GM18870 (cell line): ENCODE measurements around the gene CDCA3.
"Not testable (repeated sequence)": the region's sequence is repeated elsewhere in the genome, so short reads cannot be mapped to it uniquely, and the experiment has no call there.

ENCODE experiments used
- ATAC-seq: cut with Tn5 transposase; IDR thresholded peaks from one replicate; pipeline ENCODE4 v1.9.1; 2021; ENCODE audit warnings: moderate library complexity; ENCODE audit not compliant: unreplicated experiment

The CDCA3 gene

DNA sequence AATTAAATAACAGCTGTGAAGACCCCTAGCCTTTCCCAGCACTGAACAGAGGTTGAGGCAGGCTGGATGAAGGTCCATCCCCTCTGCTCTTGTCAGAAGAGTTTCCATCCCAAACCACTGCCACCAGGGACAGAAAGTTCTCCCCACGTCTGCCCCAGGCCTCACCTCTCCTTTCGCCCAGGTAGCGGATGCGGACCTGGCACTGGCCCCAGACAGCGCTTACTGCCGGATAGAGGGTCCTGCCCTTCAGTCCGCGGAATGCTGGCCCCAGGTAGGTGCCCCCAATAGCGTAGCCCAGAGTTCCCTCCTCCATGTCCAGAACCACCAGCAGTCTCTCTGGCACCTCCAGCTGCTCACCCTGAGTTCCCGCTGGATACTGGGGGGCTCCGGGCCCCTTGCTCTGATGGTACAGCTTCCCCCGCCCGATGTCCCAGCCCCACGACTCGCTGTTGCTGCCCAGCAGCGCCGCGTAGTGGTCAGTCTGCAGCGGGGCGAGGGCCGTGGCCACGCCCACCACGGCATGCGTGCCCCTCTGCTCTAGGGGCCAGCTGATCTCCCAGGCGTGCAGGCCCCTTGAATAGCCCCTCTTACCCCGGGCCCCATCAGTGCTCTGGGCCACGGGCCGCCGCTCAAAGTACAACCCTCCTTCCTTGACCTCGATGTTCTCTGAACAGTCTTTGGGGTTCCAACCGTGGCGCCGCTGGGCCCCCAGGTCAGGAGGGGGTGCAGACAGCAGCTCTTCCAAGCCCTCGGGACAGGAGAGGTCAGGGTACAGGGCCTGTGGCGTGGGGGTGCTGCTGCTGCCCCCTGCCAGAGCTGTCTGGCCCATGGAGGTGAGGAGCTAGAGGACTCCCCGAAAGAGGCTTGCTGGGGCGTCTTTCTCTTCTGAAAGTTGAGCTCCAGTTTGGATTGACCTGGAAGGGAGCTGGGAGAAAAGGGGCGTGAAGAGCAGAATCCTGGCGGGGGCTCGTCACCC lies 21.3 kb upstream of the CDCA3 start:
- ATAC-seq = no peak

DNA sequence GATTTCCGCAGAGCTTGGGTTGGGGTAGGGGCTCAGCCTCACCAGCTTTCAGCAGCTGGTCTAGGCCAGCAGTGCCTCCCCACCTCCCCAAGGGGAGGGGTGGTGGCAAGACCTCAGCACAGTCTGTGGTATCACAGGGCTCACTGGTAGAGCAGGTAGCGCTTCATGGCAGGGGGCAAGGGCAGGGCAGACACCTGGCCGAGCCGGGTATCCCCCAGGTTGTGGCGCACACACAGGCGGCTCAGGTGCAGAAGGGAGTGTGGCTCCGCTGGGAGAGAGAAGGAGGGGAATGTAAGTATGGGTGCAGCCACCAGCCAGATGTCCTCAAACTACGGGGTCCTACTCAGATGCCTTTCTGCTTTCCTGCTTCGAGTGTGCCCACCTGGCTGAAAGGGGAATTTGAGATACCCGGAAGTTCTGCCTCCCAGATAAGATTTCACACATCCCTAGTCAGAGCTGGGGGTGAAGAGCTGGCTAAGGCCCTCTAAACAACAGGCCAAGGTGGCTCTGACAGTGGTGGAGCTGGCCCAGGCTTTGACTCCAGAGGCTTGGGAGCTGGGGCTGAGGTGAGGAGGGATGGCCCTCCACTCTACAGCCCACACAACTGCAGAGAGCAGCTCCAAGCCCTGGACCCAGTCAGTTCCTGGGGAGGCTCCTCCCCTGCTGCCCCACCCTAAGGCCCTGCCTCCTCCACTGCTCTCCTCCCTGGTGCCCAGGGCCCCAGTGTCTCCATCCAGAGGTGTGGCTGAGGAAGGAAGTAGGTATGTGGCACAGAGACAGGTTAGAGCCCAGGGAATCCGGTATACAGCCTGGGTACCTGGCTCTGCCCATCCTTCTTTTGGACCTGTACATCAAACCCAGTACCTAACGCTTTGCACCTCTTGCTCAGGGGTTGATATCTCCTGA lies 20.2 kb upstream of the CDCA3 start:
- ATAC-seq = no peak

DNA sequence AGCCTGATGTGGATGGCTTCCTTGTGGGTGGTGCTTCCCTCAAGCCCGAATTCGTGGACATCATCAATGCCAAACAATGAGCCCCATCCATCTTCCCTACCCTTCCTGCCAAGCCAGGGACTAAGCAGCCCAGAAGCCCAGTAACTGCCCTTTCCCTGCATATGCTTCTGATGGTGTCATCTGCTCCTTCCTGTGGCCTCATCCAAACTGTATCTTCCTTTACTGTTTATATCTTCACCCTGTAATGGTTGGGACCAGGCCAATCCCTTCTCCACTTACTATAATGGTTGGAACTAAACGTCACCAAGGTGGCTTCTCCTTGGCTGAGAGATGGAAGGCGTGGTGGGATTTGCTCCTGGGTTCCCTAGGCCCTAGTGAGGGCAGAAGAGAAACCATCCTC lies 19.2 kb upstream of the CDCA3 start:
- ATAC-seq = not testable (repeated sequence)

DNA sequence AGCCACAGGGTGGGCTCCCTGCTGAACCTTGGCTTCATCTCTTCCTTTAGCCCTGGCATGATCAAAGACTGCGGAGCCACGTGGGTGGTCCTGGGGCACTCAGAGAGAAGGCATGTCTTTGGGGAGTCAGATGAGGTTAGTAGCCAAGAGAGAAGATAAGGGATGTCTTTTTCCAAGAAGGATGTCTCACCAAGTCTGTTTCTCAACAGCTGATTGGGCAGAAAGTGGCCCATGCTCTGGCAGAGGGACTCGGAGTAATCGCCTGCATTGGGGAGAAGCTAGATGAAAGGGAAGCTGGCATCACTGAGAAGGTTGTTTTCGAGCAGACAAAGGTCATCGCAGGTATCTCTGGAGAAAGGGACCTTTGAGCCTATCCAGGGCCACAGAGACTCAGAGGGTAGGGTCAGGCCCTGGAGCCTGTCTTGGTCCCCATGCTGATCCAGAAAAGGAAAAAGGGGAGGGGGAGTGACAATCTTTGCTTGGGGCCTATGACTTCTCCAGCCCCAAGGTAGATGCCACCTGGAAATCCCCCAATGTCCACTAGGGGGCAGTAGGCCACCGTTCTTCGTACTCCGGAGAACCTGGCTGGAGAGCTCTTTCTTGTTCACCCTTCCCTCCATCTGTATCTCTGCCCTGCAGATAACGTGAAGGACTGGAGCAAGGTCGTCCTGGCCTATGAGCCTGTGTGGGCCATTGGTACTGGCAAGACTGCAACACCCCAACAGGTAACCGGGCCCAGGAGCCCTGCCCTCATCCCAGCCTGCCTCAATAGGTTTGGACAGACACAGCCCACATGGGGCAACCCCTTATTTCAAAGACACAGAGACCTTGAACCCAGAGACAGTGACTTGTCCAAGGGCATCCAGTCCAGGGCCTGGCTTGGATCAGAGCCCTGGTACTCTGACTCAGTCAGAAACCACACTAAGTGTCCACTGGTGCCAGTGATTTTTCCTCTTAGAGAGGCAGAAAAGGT lies 18.2 kb upstream of the CDCA3 start:
- no peak for ATAC-seq

DNA sequence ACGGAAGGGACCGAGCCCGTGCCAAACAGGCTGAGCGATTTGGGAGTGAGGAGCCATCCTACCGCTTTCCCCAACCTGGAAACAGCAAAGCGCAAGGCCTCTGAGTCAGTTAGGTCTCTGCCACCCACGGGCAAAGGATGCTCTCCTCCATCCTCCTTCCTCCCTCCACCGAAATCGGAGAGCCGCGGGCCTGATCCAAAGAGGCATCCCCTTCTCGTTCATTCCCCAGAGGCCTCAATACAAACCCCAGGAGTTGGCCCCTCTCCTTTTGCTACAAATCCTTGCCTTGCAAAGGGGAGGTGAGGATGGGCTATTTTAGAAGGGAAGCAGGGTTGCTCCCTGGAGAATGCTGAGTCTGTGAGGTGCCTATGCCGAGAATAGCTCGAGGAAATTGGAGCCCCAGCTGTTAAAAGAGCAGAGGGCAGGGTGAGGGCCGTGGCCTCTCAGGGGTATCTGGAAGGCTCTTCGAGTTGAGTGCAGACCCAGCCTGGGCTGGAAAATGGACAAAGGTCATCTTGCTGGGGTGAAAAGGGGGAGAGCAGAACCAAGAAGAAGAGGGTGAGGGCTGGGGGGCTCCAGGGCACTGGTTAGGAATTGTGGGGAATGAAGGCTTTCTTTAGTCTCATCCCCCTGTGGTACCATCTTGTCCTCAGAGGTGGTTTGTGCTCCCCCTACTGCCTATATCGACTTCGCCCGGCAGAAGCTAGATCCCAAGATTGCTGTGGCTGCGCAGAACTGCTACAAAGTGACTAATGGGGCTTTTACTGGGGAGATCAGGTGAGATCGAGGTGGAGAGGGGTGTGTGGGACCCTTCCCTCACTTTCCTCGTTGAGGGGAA lies 17.3 kb upstream of the CDCA3 start:
- no peak for ATAC-seq

DNA sequence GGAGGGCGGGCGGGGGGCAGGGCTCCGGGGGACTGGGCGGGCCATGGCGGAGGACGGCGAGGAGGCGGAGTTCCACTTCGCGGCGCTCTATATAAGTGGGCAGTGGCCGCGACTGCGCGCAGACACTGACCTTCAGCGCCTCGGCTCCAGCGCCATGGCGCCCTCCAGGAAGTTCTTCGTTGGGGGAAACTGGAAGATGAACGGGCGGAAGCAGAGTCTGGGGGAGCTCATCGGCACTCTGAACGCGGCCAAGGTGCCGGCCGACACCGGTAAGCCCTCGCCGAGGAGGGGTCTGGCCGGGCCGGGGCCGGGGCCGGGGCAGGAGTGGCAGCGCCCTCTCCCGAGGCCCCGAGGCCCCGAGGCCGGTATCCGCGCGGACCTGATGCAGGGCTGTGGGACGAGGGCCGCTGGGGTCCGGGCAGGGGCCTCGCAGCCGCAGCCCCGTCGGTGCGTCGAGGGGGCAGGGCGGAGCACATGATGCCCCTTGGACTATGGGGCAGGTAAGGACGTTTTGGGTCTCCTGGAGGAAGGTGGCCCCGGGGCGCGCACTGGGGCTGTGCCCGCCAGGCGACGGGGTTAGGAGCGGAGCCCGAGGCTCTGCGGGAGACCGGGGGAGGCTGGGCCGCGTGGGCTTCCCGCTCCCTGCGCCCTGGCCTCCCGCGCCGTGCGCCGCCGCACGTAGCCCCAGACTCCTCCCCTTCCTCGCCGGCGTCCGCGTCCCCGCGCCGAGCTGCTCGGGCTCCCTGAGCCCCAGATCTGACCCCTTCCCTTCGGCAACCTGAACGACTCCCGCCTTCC lies 16.5 kb upstream of the CDCA3 start, which contains the start of gene TPI1:
Gene TPI1, plus strand, starts transcription at position 119 of the 798 bp plus-strand sequence. Its CDS starts 36 bp downstream, at position 155.
- peak; percentile 31 for ATAC-seq

DNA sequence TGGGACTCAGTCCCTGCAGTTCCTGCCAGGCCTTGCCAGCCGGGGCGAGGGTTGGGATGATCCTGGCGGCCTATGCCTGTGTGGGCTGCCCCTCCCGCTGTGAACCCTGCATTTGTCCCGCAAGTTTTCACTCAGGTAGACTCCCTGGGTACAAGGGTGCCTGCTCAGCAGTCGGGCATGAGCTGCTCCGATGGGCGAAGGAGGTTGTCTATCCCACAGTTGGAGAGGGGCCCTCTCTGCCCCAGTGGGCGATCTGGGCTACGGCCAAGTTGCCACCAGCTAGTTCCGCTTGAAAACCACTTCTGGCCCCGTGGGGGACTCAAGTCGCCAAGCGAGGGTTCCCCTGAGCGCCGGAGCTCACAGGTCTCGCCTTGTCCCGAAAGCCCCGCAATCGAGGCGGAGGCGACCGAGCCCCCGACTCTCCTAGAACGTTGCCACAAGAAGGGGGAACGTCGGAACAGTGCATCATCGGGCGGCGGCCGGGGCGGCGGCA lies 15.9 kb upstream of the CDCA3 start:
- no peak for ATAC-seq

DNA sequence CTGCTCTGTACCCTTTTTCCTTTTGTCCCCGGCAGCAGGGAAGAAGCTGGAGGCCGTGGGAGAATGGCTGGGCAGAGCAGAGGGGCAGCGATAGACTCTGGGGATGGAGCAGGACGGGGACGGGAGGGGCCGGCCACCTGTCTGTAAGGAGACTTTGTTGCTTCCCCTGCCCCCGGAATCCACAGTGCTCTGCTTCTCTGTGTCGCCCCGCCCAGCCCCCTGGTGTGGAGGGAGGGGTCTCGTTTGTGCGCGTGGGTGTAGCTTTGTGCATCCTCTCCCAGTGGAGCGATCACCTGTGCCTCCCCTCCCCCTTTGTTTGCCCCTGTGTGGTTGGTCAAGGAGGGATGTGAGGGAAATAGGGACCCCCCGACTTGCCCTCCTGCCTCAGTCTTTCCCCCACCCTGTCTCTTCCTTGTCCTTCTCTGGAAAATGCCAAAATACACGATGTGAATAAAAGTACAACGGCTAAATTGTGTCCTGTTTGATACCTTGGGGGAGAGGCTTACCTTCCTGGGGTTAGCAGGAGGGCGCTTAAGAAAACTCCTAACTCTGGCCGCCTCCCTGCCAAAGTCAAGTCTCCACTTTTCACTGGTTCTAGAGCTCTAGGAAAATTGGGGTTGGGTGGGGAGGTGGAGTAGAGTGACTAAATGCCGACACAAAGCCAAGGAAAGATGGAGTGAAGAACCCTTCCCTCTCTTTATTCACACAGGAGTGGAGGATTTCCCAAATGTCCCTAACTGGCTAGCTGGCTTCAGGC lies 15.3 kb upstream of the CDCA3 start:
- ATAC-seq = no peak

DNA sequence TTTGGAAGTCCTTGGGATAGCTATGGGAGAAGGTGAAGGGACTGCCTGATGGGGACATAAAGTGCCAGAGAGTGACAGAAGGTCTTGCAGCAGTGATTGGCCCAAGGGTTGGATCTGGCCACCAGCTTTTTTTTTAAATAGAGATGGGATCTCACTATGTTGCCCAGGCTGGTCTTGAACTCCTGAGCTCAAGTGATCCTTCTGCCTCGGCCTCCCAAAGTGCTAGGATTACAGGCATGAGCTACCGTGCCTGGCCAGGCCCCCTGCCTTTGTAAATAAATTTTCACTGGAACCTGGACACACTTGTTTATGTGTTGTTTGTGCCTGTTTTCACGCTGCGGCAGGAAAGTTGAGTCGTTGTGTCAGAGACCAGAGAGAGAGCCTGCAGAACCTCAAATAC lies 14.2 kb upstream of the CDCA3 start:
- ATAC-seq = not testable (repeated sequence)

DNA sequence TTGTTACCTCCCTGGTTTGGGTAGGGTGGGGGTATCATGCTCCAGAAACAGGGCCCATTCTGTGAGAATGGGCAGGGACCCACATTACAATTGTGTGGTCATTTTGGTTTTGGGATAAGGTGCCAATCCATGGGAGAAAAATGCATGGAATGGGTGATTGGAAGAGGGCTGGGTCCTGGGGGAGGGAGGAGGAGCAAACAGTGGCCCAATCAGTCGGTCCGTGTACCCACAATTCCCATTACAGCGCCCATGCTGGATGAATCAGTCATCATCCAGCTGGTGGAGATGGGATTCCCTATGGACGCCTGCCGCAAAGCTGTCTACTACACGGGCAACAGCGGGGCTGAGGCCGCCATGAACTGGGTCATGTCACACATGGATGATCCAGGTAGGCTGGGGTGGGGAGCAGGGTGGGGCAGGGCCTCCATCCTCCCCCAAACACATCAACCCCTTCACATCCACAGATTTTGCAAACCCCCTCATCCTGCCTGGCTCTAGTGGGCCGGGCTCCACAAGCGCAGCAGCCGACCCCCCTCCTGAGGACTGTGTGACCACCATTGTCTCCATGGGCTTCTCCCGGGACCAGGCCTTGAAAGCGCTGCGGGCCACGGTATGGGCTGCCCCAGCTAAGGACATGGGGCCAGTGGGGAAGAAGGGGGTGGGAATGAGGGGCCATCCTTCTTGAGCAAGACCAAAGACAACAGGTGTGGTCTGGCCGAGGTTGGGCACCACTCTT lies 12.7 kb upstream of the CDCA3 start:
- ATAC-seq = no peak

DNA sequence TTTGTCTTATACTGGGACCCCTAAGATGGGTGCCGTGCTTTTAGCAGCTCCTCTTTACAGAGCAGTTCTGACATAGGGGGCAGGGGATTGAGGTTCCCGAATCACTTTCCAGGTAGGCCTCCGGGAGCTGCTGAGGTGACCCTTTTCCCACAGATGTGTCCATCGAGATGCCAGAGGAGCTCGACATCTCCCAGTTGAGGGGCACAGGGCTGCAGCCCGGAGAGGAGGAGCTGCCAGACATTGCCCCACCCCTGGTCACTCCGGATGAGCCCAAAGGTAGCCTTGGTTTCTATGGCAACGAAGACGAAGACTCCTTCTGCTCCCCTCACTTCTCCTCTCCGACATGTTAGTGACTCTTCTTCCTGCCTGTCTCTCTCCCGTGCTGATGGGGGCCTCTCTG lies 11.9 kb upstream of the CDCA3 start:
- ATAC-seq = no peak

DNA sequence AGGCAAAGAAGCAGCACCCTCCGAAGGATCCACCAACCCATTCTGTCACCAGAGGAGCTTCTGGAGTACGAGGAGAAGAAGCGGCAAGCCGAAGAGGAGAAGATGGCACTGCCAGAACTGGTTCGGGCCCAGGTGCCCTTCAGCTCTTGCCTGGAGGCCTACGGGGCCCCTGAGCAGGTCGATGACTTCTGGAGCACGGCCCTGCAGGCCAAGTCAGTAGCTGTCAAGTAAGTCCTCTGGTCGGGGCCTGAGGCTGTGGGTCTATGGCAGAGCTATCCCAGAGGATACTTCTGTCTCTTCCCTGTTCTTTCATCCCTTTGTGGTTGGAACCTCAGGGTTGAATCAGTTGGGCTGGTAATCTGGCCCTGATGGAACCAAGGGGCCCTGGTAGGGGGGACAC lies 10.3 kb upstream of the CDCA3 start:
- no peak for ATAC-seq

DNA sequence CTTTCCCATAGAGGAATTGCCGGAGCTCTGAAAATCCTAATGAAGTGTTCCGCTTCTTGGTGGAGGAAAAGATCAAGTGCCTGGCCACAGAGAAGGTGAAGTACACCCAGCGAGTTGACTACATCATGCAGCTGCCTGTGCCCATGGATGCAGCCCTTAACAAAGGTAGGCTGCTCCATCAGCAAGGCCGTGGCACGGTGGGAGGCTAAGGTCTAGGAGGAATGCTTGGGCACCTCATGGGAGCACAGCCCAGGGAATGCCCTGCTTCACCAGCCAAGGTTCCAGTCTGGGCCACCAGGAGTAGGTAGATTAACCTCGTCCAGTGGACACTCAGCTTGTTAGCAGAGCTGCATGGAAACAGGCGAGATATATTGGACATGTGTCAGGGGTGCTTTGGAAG lies 9.9 kb upstream of the CDCA3 start:
- ATAC-seq = no peak

DNA sequence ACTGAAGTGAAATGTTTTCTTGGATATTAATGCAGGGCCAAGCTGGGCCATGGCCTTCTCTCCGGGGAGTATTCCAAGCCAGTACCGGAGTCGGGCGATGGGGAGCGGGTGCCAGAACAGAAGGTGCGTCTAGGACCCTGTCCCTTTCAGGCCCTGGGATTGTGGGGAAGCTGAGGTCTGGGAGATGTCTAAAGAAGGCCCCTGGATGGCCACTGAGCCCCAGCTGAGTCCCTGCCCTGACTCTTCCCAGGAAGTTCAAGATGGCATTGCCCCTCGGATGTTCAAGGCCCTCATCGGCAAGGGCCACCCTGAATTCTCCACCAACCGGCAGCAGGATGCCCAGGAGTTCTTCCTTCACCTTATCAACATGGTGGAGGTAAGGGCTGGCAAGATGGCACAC lies 9.0 kb upstream of the CDCA3 start:
- ATAC-seq = no peak

DNA sequence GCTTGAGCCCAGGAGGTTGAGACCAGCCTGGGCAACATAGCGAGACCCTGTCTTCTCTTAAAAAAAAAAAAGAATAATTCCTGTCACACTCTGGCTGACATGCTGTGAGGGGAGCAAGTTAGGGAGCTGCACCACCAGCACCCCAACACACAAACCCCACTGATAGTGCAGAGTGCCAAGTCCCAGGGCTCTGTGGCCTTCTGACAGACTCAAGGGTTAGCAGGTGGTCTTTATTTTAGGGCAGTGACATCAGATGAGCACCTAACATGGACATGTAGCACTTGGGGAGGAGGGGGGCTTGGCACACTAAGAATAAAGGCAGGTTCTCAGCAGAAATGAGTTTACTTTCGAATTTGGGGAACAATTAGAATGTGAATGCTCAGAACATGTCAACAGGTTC lies 7.7 kb upstream of the CDCA3 start:
- ATAC-seq = no peak

DNA sequence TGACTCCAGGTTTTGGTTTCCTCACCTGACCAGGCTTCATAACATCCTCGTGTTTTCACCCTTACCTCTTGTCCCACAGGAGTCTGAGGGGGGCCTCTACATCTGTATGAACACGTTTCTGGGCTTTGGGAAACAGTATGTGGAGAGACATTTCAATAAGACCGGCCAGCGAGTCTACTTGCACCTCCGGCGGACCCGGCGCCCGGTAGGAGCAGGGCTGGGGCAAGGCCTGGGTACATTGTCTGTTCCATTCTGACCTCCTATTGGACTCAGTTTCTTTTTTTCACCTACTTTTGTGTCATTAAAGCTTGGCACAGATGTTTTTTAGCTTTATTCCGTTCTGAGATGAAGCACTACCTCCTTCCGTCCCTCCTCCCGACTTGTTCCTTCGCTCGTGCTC lies 4.2 kb upstream of the CDCA3 start:
- ATAC-seq = no peak

DNA sequence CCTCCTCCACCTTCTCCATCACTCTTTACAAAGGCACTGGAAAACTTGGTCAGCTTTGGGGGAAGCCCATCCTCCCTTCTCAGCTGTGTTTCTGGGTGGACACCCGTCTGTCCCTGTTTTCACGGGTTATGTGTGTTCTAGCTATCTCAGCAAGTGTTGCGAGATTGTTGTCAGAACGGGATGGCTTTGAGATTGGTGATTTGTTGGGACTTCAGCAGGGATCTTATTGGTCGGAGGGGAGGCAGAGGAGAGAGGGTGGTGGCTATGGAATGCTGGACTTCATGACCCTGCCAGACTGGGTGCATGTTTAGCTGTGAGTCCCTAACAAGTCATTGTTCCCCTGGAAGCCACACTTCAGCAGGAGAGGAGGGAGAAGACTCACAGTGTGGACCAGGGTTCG lies 3.0 kb upstream of the CDCA3 start:
- no peak for ATAC-seq
